Stimulated activated naive CD8-positive, alpha-beta T cell treated with anti-CD3 and anti-CD28 coated beads, Interleukin-15, amount 100 ng/mL, for 72 hours (primary cell): ENCODE data around the gene EPC1.
"Not testable (repeated sequence)": the region's sequence is repeated elsewhere in the genome, so short reads cannot be mapped to it uniquely, and the experiment has no call there.

Experiments used
- ATAC-seq: fragments of 150-1000 bp; cut with Tn5 transposase; 2 replicates; pipeline ENCODE4 v1.10.0; 2021; ENCODE audit warnings: mild to moderate bottlenecking, moderate library complexity
- DNase-seq, 2 donors: peaks; one replicate each; pipeline ENCODE4 v3.0.0; 2021 to 2022
- H3K27ac Mint-ChIP-seq, 2 donors: one replicate each; pipeline ENCODE4 v1.8.0; 2022; ENCODE audit warnings: mild to moderate bottlenecking in 2 of 2, mixed read lengths in 2 of 2, moderate library complexity in 2 of 2
- H3K27me3 Mint-ChIP-seq: one replicate; pipeline ENCODE4 v1.8.0; 2022; ENCODE audit warnings: mixed read lengths
- H3K4me1 Mint-ChIP-seq: one replicate; pipeline ENCODE4 v1.8.0; 2022; ENCODE audit warnings: mild to moderate bottlenecking, mixed read lengths
- H3K4me3 Mint-ChIP-seq, 2 donors: one replicate each; pipeline ENCODE4 v1.8.0; 2022; ENCODE audit warnings: mild to moderate bottlenecking in 2 of 2, mixed read lengths in 2 of 2, moderate library complexity in 1 of 2
- H3K9me3 Mint-ChIP-seq, 2 donors: one replicate each; pipeline ENCODE4 v1.8.0; 2022; ENCODE audit warnings: mixed read lengths in 2 of 2

EPC1 gene

DNA sequence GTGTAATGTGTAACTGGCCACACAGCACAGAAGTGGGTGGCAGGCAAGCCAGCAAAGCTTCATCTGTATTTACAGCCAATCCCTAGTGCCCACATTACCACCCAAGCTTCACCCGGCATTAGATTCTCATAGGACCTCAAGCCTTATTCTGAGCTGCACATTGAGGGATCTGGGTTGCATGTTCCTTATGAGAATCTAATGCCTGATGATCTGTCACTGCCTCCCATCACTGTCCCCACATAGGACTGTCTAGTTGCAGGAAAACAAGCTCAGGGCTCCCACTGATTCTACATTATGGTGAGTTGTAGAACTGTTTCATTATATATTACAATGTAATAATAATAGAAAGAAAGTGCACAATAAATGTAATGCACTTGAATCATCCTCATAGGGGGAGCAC, 7.7 kb upstream of the EPC1 start:
- H3K4me1 Mint-ChIP-seq: peaks cover 64% of the 10 kb centered on the region
- not testable (repeated sequence) for ATAC-seq, H3K9me3 Mint-ChIP-seq, H3K27ac Mint-ChIP-seq, DNase-seq, H3K4me3 Mint-ChIP-seq, H3K27me3 Mint-ChIP-seq

- no peak overlapping the region for H3K4me3 Mint-ChIP-seq
- no peak overlapping the region for H3K27ac Mint-ChIP-seq
These were observed 3.9 kb upstream of the EPC1 start for GRCh38 chr10:32350811-32351350.

GRCh38 chr10:32349968-32350738, 3.2 kb upstream of the EPC1 start:
- DNase-seq: no peak
- H3K27ac Mint-ChIP-seq: no peak overlapping the region
- ATAC-seq: no peak
- H3K27me3 Mint-ChIP-seq: no peaks in the 10 kb centered on the region
- no peak overlapping the region for H3K4me3 Mint-ChIP-seq
- H3K4me1 Mint-ChIP-seq: peaks cover 52% of the 10 kb centered on the region
- no peaks in the 10 kb centered on the region for H3K9me3 Mint-ChIP-seq

More at GRCh38 chr10:32350811-32351350, 3.9 kb upstream of the EPC1 start:
- Mint-ChIP-seq H3K4me1 (peaks cover 55% of the 10 kb centered on the region), H3K9me3 (no peaks in the 10 kb centered on the region), H3K27me3 (no peaks in the 10 kb centered on the region)
- no peak for ATAC-seq
- DNase-seq: no peak

DNA sequence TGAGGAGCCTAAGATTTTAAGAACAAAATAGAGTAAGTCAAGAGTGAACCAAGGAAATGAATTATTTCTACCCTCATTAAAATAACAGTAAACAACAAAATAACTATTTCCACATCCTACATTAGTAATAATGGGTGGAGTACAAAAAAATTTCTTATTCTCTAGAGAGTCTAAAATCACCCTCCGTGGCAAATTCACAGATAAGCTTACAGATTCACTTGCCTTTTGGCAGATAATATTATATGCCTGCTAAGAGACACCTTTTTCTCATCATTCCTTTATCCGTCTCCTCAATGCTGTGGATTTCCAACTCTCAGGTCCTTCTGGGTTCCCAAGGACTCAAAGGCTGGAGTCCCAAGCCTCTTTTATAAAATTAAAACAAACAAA, 2.2 kb upstream of the EPC1 start:
- no peak for ATAC-seq
- H3K27ac Mint-ChIP-seq: no peak overlapping the region
- H3K27me3 Mint-ChIP-seq: no peaks in the 10 kb centered on the region
- DNase-seq: no peak
- H3K4me3 Mint-ChIP-seq: no peak overlapping the region
- peaks cover 58% of the 10 kb centered on the region for H3K4me1 Mint-ChIP-seq
- no peaks in the 10 kb centered on the region for H3K9me3 Mint-ChIP-seq

DNA sequence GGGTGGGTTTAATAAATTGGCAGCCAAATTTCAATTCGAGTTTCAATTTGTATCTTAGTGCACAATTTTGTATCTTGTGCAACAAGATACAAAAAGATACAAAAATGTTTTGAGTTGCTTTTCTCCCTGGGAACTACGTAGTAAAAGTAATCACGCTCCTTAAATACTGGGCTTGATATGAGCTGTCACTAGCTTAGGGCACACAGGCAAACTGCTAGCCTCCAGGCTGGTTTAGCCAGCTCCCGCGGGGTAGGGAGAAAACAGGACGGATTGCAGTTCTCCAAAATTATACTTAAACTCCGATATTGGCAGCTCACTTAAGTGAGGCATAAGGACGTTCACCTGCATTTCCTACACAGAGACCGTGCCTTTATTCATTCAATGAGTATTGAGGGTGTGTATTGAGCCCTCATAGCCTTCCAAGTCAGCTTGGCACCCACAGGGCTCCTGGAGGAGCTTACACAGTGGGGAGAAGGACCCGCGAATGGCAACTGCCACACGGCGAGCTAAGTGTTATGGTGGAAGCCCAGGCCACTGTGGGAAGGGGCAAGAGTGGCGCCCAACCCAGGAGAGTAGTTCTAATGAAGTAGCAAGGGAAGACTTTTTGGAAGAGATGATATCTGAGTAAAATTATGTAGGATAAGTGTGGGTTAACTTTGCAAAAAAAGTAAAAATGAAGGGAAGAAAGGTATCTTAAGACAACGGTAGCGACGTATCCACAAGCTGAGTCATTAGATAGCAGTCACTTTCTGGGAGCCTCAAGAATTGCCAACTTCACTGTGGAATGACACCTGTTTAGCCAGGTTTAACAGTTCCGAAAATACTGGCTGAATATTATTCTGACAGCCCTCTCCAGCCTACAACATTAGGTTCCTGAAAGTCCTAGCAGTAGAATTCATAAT, 1.6 kb upstream of the EPC1 start:
- H3K4me3 Mint-ChIP-seq: peak overlapping the region; percentile 71 to 91
- H3K27me3 Mint-ChIP-seq: no peaks in the 10 kb centered on the region
- no peak for ATAC-seq
- peaks cover 61% of the 10 kb centered on the region for H3K4me1 Mint-ChIP-seq
- no peaks in the 10 kb centered on the region for H3K9me3 Mint-ChIP-seq
- H3K27ac Mint-ChIP-seq: peak overlapping the region in 1 of 2 donors; percentile 78
- DNase-seq: no peak

DNA sequence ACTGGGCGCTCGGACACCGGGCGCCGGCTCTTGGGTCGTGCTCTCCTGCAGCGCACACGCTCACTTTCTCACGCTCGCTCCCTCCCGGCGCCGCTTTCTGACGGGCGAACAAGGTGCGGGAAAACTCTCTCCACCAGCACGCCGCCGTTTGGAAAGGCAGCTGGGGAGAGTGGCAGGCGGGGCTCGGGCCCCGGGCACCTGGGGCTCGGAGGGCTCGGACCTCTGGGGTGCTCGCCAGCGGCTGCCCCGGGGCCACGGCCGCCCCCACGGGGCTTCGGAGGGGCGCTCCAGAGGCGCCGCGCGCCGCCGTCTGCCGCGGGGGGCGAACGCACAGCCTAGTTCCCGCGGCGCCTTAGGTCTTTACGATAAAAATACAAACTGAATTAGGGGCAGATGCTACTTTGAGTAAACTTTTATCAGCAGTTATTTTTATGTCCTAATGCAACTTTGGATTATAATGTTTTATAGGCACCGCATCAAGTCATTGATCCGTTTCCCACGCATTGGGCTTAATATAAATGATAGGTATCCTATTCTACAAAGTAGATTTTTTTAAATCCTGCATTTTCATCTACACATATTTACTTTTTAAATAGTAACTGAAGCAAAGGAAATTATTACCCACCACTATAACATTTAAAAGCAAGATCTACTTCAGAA, 535 bp upstream of the EPC1 start:
- H3K4me1 Mint-ChIP-seq: peaks cover 59% of the 10 kb centered on the region
- ATAC-seq (peak; percentile 1), DNase-seq (no peak)
- H3K4me3 Mint-ChIP-seq: peak overlapping the region; percentile 71 to 91
- H3K27ac Mint-ChIP-seq: peak overlapping the region; percentile 84 to 95
- no peaks in the 10 kb centered on the region for H3K9me3 Mint-ChIP-seq
- H3K27me3 Mint-ChIP-seq: no peaks in the 10 kb centered on the region

- peak; percentile 96 for DNase-seq
- Mint-ChIP-seq H3K9me3 (no peaks in the 10 kb centered on the region), H3K27ac (peak overlapping the region; percentile 99 to 100), H3K4me3 (peak overlapping the region; percentile 90 to 91), H3K4me1 (peaks cover 65% of the 10 kb centered on the region), H3K27me3 (no peaks in the 10 kb centered on the region)
- peak; percentile 93 for ATAC-seq
These were observed 816 bp downstream of the EPC1 start for GRCh38 chr10:32346134-32346550.

- H3K27ac Mint-ChIP-seq: peak overlapping the region in 1 of 2 donors; percentile 73
- H3K4me3 Mint-ChIP-seq: peak overlapping the region; percentile 7 to 52
These were observed 5.4 kb downstream of the EPC1 start for GRCh38 chr10:32341596-32341995.

DNA sequence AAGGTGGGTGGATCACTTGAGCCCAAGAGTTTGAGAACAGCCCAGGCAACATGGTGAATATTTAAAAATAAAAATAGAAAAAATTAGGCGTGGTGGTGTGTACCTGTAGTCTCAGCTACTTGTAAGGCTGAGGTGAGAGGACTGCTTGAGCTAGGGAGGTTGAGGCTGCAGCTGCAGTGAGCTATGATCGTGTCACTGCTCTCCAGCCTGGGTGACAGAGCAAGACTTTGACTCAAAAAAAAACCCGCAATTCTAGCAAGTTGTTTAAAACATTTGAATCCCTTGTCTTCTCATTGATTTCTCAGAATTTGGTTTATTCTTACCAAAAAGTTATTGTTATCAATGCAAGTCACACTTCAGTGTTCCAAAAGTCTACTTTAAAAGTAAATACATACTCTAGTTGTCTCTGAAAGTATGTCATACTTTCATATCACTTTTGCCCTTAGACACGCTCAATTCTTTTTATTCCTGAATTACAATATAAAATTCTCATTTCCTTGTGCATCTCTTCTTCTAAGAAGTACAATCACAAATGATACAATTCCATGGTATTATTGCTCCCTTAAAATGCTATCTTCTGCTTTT, 6.3 kb downstream of the EPC1 start:
- peaks cover 74% of the 10 kb centered on the region for H3K4me1 Mint-ChIP-seq
- ATAC-seq (peak; percentile 82), DNase-seq (no peak)
- peak overlapping the region in 1 of 2 donors; percentile 7 for H3K4me3 Mint-ChIP-seq
- H3K9me3 Mint-ChIP-seq: peaks cover 6 to 11% of the 10 kb centered on the region in 2 donors
- H3K27me3 Mint-ChIP-seq: no peaks in the 10 kb centered on the region
- no peak overlapping the region for H3K27ac Mint-ChIP-seq

More at GRCh38 chr10:32341596-32341995, 5.4 kb downstream of the EPC1 start:
- ATAC-seq (no peak), DNase-seq (no peak)
- Mint-ChIP-seq H3K4me1 (peaks cover 65% of the 10 kb centered on the region), H3K27me3 (no peaks in the 10 kb centered on the region), H3K9me3 (peaks cover 6% of the 10 kb centered on the region in 2 donors)

GRCh38 chr10:32338262-32338661, 8.7 kb downstream of the EPC1 start:
- DNase-seq: no peak
- H3K27ac Mint-ChIP-seq: peak overlapping the region; percentile 2 to 21
- H3K4me1 Mint-ChIP-seq: peaks cover 82% of the 10 kb centered on the region
- H3K4me3 Mint-ChIP-seq: peak overlapping the region; percentile 14 to 44
- no peak for ATAC-seq
- peaks cover 6 to 11% of the 10 kb centered on the region in 2 donors for H3K9me3 Mint-ChIP-seq
- H3K27me3 Mint-ChIP-seq: no peaks in the 10 kb centered on the region

GRCh38 chr10:32337350-32337749, 9.6 kb downstream of the EPC1 start:
- DNase-seq: no peak
- Mint-ChIP-seq H3K27me3 (no peaks in the 10 kb centered on the region), H3K4me1 (peaks cover 85% of the 10 kb centered on the region), H3K9me3 (peaks cover 6 to 11% of the 10 kb centered on the region in 2 donors), H3K27ac (peak overlapping the region; percentile 16 to 63), H3K4me3 (peak overlapping the region; percentile 1 to 44)
- no peak for ATAC-seq

- Mint-ChIP-seq H3K4me3 (peak overlapping the region; percentile 76 to 86), H3K27ac (peak overlapping the region; percentile 79 to 97), H3K9me3 (peaks cover 6 to 11% of the 10 kb centered on the region in 2 donors), H3K27me3 (no peaks in the 10 kb centered on the region), H3K4me1 (peaks cover 93% of the 10 kb centered on the region)
- ATAC-seq (no peak), DNase-seq (peak in 1 of 2 donors; percentile 35)
These were observed 13.1 kb downstream of the EPC1 start for GRCh38 chr10:32333849-32334248.

GRCh38 chr10:32332299-32332750, 14.6 kb downstream of the EPC1 start:
- DNase-seq: peak; percentile 78 to 89
- Mint-ChIP-seq H3K27me3 (no peaks in the 10 kb centered on the region), H3K4me3 (peak overlapping the region; percentile 76 to 86), H3K4me1 (peaks cover 92% of the 10 kb centered on the region), H3K27ac (peak overlapping the region; percentile 92 to 97), H3K9me3 (peaks cover 0 to 5% of the 10 kb centered on the region in 2 donors)
- ATAC-seq: peak; percentile 99

DNA sequence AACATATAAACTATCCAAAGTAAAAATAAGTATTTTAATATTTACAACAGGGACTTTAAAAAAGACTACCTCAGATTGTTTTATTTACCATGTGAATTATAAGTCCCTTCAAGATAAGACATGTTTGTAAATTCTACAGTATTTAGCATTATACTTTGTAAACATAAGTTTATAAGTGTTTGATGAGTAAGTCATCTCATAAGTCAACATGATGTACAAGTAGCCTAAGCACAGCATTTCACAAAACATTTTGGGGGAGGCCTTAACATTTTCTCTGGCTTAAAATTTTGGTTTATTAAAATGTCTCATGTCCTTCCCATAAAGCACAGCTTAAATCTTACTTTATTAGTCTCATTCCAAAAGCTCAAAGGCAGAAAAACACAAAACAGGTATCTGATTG, 15.4 kb downstream of the EPC1 start:
- H3K4me3 Mint-ChIP-seq: peak overlapping the region; percentile 76 to 86
- peaks cover 0 to 4% of the 10 kb centered on the region in 2 donors for H3K9me3 Mint-ChIP-seq
- H3K4me1 Mint-ChIP-seq: peaks cover 93% of the 10 kb centered on the region
- H3K27me3 Mint-ChIP-seq: no peaks in the 10 kb centered on the region
- ATAC-seq (no peak), DNase-seq (no peak)
- no peak overlapping the region for H3K27ac Mint-ChIP-seq

- H3K27me3 Mint-ChIP-seq: no peaks in the 10 kb centered on the region
- H3K9me3 Mint-ChIP-seq: no peaks in the 10 kb centered on the region
- no peak overlapping the region for H3K27ac Mint-ChIP-seq
- ATAC-seq (no peak), DNase-seq (no peak)
- peaks cover 89% of the 10 kb centered on the region for H3K4me1 Mint-ChIP-seq
- no peak overlapping the region for H3K4me3 Mint-ChIP-seq
These were observed 16.7 kb downstream of the EPC1 start for GRCh38 chr10:32330214-32330613.
